Measurements from ENCODE around the gene UBE2J1. TPM values are rescaled to one million over a fixed set of nuclear protein-coding genes. Genes with fewer than 3 reads are reported as not detected.
"Not testable (repeated sequence)": the region's sequence is repeated elsewhere in the genome, so short reads cannot be mapped to it uniquely, and the experiment has no call there.

The UBE2J1 gene
- polyA plus RNA-seq, 1 of the 3 experiments (the other 2 are of a cell fraction) = 11.3 TPM

GRCh38 chr6:89308525-89309395 is 43.8 kb downstream of the UBE2J1 start:
- Histone ChIP-seq H2AFZ (ENCODE audit: low read depth) (no peak overlapping the region), H3K27ac (ENCODE audit: low read depth in 2 of 2, low read length in 1 of 2) (no peak overlapping the region), H3K9me2 (no peaks in the 10 kb centered on the region), H3K4me1 (ENCODE audit: control insufficient read depth in 1 of 2, insufficient read depth in 2 of 2, low read depth in 1 of 2, low read length in 1 of 2) (peaks cover 11 to 25% of the 10 kb centered on the region in 2 experiments), H3K9ac (no peak overlapping the region), H3K79me2 (ENCODE audit: insufficient read depth) (no peaks in the 10 kb centered on the region), H3F3A (replicated peaks; ENCODE audit: insufficient read depth) (peaks cover 12% of the 10 kb centered on the region), H3K4me3 (ENCODE audit: low read depth in 2 of 2, low read length in 1 of 2) (no peak overlapping the region), H3K9me3 (no peaks in the 10 kb centered on the region), H3K27me3 (ENCODE audit: insufficient read depth) (no peaks in the 10 kb centered on the region; the same call in 1 of the 2 replicates), H4K20me1 (ENCODE audit: insufficient read depth) (no peaks in the 10 kb centered on the region), H3K36me3 (replicated peaks in 1 of 2; ENCODE audit: control insufficient read depth in 1 of 2, insufficient read depth in 2 of 2, low read length in 1 of 2) (no peaks in the 10 kb centered on the region), H3K4me2 (no peak overlapping the region)
- no peak for TF ChIP-seq CHD2 (IDR thresholded peaks at IDR 0.05; ENCODE audit: low read length, partially characterized antibody)
- DNase-seq = no peak
- 75% methylated on average over 8 of the region's 9 CpGs for WGBS (ENCODE audit: low lambda C conversion rate)
- ChIA-PET CTCF (interaction anchor here (0.7 kb wide), 1 partner anchor 12 kb away, joined by 3 read pairs; no protein-coding TSS in a partner anchor), POLR2A (no interaction called here)

- H3K4me1 ChIP-seq (ENCODE audit: control insufficient read depth in 1 of 2, insufficient read depth in 2 of 2, low read depth in 1 of 2, low read length in 1 of 2); POLR2A ChIA-PET; H4K20me1 ChIP-seq (ENCODE audit: insufficient read depth); H3K4me2 ChIP-seq; H3K36me3 ChIP-seq (replicated peaks in 1 of 2; ENCODE audit: control insufficient read depth in 1 of 2, insufficient read depth in 2 of 2, low read length in 1 of 2); H3K27ac ChIP-seq (ENCODE audit: low read depth in 2 of 2, low read length in 1 of 2); H3F3A ChIP-seq (replicated peaks; ENCODE audit: insufficient read depth); H3K9ac ChIP-seq; H3K27me3 ChIP-seq (ENCODE audit: insufficient read depth); H2AFZ ChIP-seq (ENCODE audit: low read depth); H3K79me2 ChIP-seq (ENCODE audit: insufficient read depth); H3K9me2 ChIP-seq; H3K9me3 ChIP-seq; H3K4me3 ChIP-seq (ENCODE audit: low read depth in 2 of 2, low read length in 1 of 2); DNase-seq: not testable (repeated sequence)
- CTCF ChIA-PET = interaction anchor here (1.2 kb wide), 1 partner anchor 23 kb away, joined by 3 read pairs; no protein-coding TSS in a partner anchor
- WGBS (ENCODE audit: low lambda C conversion rate) = 67% methylated on average over 3 of the region's 3 CpGs
Observed at GRCh38 chr6:89304517-89304916, 48.0 kb downstream of the UBE2J1 start.

GRCh38 chr6:89302936-89303335 is 49.6 kb downstream of the UBE2J1 start:
- Histone ChIP-seq H3K9me3 (no peaks in the 10 kb centered on the region), H3K4me2 (no peak overlapping the region), H4K20me1 (ENCODE audit: insufficient read depth) (peaks cover 8% of the 10 kb centered on the region; the same call in 1 of the 2 replicates), H3K9ac (no peak overlapping the region), H3K36me3 (replicated peaks in 1 of 2; ENCODE audit: control insufficient read depth in 1 of 2, insufficient read depth in 2 of 2, low read length in 1 of 2) (no peaks in the 10 kb centered on the region), H3F3A (replicated peaks; ENCODE audit: insufficient read depth) (peaks cover 6% of the 10 kb centered on the region), H3K79me2 (ENCODE audit: insufficient read depth) (no peaks in the 10 kb centered on the region), H3K4me3 (ENCODE audit: low read depth in 2 of 2, low read length in 1 of 2) (no peak overlapping the region), H3K27ac (ENCODE audit: low read depth in 2 of 2, low read length in 1 of 2) (no peak overlapping the region), H3K27me3 (ENCODE audit: insufficient read depth) (no peaks in the 10 kb centered on the region; the same call in 1 of the 2 replicates), H2AFZ (ENCODE audit: low read depth) (no peak overlapping the region), H3K9me2 (no peaks in the 10 kb centered on the region), H3K4me1 (ENCODE audit: control insufficient read depth in 1 of 2, insufficient read depth in 2 of 2, low read depth in 1 of 2, low read length in 1 of 2) (peaks cover 8 to 13% of the 10 kb centered on the region in 2 experiments; a peak in 2 of 4 replicates)
- CTCF ChIA-PET = interaction anchor here (1.8 kb wide), 1 partner anchor 9 kb away, joined by 4 read pairs; no protein-coding TSS in a partner anchor
- DNase-seq = no peak
- POLR2A ChIA-PET = no interaction called here
- 46% methylated on average over 6 of the region's 10 CpGs for WGBS (ENCODE audit: low lambda C conversion rate)
- TF ChIP-seq MEF2A (IDR thresholded peaks at IDR 0.05; ENCODE audit: borderline replicate concordance, low read depth) (no peak), CTCF (IDR thresholded peaks at IDR 0.05) (no peak), USF2 (IDR thresholded peaks at IDR 0.05; ENCODE audit: borderline replicate concordance, low read depth, low read length) (no peak), SIN3A (IDR thresholded peaks at IDR 0.05; ENCODE audit: borderline replicate concordance, low read depth, low read length) (no peak), YY1 (IDR thresholded peaks at IDR 0.05; ENCODE audit: low read depth) (no peak), TCF12 (IDR thresholded peaks at IDR 0.05) (no peak), FOXJ3 (CRISPR knock-in tag; IDR thresholded peaks at IDR 0.05) (no peak), POLR2AphosphoS5 (IDR thresholded peaks at IDR 0.05; ENCODE audit: low read depth, low read length) (no peak), PBX3 (IDR thresholded peaks at IDR 0.05) (no peak), EZH2phosphoT487 (IDR thresholded peaks at IDR 0.05; ENCODE audit: borderline replicate concordance, low read depth) (no peak), CHD2 (IDR thresholded peaks at IDR 0.05; ENCODE audit: low read length, partially characterized antibody) (no peak), REST (IDR thresholded peaks at IDR 0.05; ENCODE audit: low read depth, low read length) (no peak)
